H1 (cell line): ENCODE results near the gene SPTB. TPM values are rescaled to one million over a fixed set of nuclear protein-coding genes. Genes with fewer than 3 reads are reported as not detected.

Experiments used
- CTCF ChIA-PET: fragments of 300-600 bp; sonication (Branson Sonifier 250); formaldehyde crosslinking; loops from one replicate; lab custom pipeline; 2021; ENCODE audit not compliant: partially characterized antibody; lab: Charles Lee
- POLR2A ChIA-PET: fragments of 300-600 bp; sonication (Branson Sonifier 250); formaldehyde crosslinking; loops from one replicate; lab custom pipeline; 2021; ENCODE audit warnings: inconsistent platforms; ENCODE audit not compliant: partially characterized antibody; lab: Charles Lee
- DNase-seq, 2 experiments: peaks; one replicate each; pipeline versions ENCODE4 v3.0.0 to v3.0.0-alpha.2; 2010 to 2022; ENCODE audit warnings: low spot score in 2 of 2, low read depth in 1 of 2, mixed read lengths in 1 of 2
- FAIRE-seq: peaks from 2 replicates; lab custom pipeline; 2011; peaks lifted over from hg19 to GRCh38; lab: Jason Lieb, UNC
- H2AFZ ChIP-seq: 2 replicates; pipeline ENCODE4 v1.8.1; 2012; ENCODE audit warnings: low read length, inconsistent platforms
- H2AK5ac ChIP-seq: 2 replicates; pipeline ENCODE4 v1.6.1; 2013; ENCODE audit warnings: low read depth, low read length
- H2BK120ac ChIP-seq: replicated peaks from 2 replicates; pipeline ENCODE3; 2013; ENCODE audit warnings: low read depth, low read length, inconsistent platforms
- H2BK12ac ChIP-seq: 2 replicates; pipeline ENCODE4 v1.6.1; 2013; ENCODE audit warnings: low read depth, low read length
- H2BK15ac ChIP-seq: 2 replicates; pipeline ENCODE4 v1.6.1; 2013; ENCODE audit warnings: low read length
- H2BK20ac ChIP-seq: 2 replicates; pipeline ENCODE4 v1.6.1; 2013; ENCODE audit warnings: low read length
- H2BK5ac ChIP-seq: 2 replicates; pipeline ENCODE4 v1.6.1; 2013; ENCODE audit warnings: low read depth, low read length
- H3K14ac ChIP-seq: 2 replicates; pipeline ENCODE4 v1.6.1; 2013; ENCODE audit warnings: inconsistent platforms; ENCODE audit not compliant: insufficient read length
- H3K18ac ChIP-seq: 2 replicates; pipeline ENCODE4 v1.6.1; 2013; ENCODE audit warnings: low read length; ENCODE audit errors: extremely low read depth
- H3K23ac ChIP-seq: 2 replicates; pipeline ENCODE4 v1.6.1; 2013; ENCODE audit warnings: inconsistent platforms; ENCODE audit not compliant: insufficient read length
- H3K23me2 ChIP-seq: 2 replicates; pipeline ENCODE4 v1.6.1; 2013; ENCODE audit warnings: low read depth, low read length
- H3K27ac ChIP-seq: 2 replicates; pipeline ENCODE4 v1.6.1; 2011; ENCODE audit warnings: low read depth, low read length, inconsistent platforms
- H3K27me3 ChIP-seq, 4 experiments: replicated peaks in 1 of 4; 1 replicate in 1 of 4; 2 replicates in 3 of 4; pipeline versions ENCODE4 v1.6.1 to v1.8.1; 2011 to 2013; ENCODE audit warnings: low read length in 3 of 4, mild to moderate bottlenecking in 3 of 4, inconsistent platforms in 2 of 4, mixed read lengths in 2 of 4, moderate library complexity in 1 of 4; ENCODE audit not compliant: control insufficient read depth in 3 of 4, insufficient read depth in 3 of 4; ENCODE audit errors: extremely low read depth in 1 of 4
- H3K36me3 ChIP-seq, 4 experiments: 2 replicates each; pipeline versions ENCODE4 v1.6.1 to v1.8.1; 2011 to 2013; ENCODE audit warnings: mild to moderate bottlenecking in 4 of 4, low read length in 3 of 4, moderate library complexity in 2 of 4, control low read depth in 1 of 4, inconsistent platforms in 1 of 4; ENCODE audit not compliant: insufficient read depth in 4 of 4, control insufficient read depth in 2 of 4
- H3K4ac ChIP-seq: replicated peaks from 2 replicates; pipeline ENCODE3; 2013; ENCODE audit warnings: low read length, low read depth, mixed read lengths, inconsistent platforms; ENCODE audit not compliant: insufficient read length
- H3K4me1 ChIP-seq, 4 experiments: replicated peaks in 1 of 4; 1 replicate in 1 of 4; 2 replicates in 3 of 4; pipeline versions ENCODE4 v1.6.1 to v1.8.1; 2011 to 2013; ENCODE audit warnings: low read length in 3 of 4, inconsistent platforms in 2 of 4, mixed read lengths in 1 of 4; ENCODE audit not compliant: insufficient read depth in 4 of 4, control insufficient read depth in 3 of 4
- H3K4me2 ChIP-seq, 2 experiments: 2 replicates each; pipeline versions ENCODE4 v1.6.1 to v1.8.1; 2011 to 2013; ENCODE audit warnings: low read depth in 2 of 2, low read length in 2 of 2, control low read depth in 1 of 2, inconsistent platforms in 1 of 2, mild to moderate bottlenecking in 1 of 2; ENCODE audit not compliant: insufficient read depth in 1 of 2
- H3K4me3 ChIP-seq, 4 experiments: fragments of 200-600, 300-600 bp in 1 of 4; sonication (generic), shearing (Covaris generic), sonication (Bioruptor Twin) in 1 of 4; 2 replicates each; pipeline versions ENCODE4 v1.5.1 to v1.8.1; 2011 to 2016; ENCODE audit warnings: low read length in 4 of 4, low read depth in 3 of 4, control low read depth in 2 of 4, inconsistent platforms in 2 of 4, mild to moderate bottlenecking in 2 of 4, mixed read lengths in 1 of 4, moderate library complexity in 1 of 4; ENCODE audit not compliant: insufficient read depth in 2 of 4; ENCODE audit errors: extremely low read depth in 1 of 4
- H3K56ac ChIP-seq: replicated peaks from 2 replicates; pipeline ENCODE3; 2013; ENCODE audit warnings: low read depth, mild to moderate bottlenecking, mixed read lengths, low read length, inconsistent platforms; ENCODE audit not compliant: insufficient read length
- H3K79me1 ChIP-seq: 2 replicates; pipeline ENCODE4 v1.6.1; 2013; ENCODE audit warnings: low read depth, low read length, control low read depth
- H3K79me2 ChIP-seq, 2 experiments: 2 replicates each; pipeline versions ENCODE4 v1.6.1 to v1.8.1; 2012 to 2013; ENCODE audit warnings: low read length in 2 of 2, mild to moderate bottlenecking in 2 of 2, inconsistent platforms in 1 of 2; ENCODE audit not compliant: insufficient read depth in 2 of 2, control insufficient read depth in 1 of 2
- H3K9ac ChIP-seq, 4 experiments: replicated peaks in 1 of 4; 1 replicate in 1 of 4; 2 replicates in 3 of 4; pipeline versions ENCODE4 v1.6.1 to v1.8.1; 2011 to 2013; ENCODE audit warnings: low read depth in 3 of 4, low read length in 3 of 4, control low read depth in 2 of 4, mild to moderate bottlenecking in 2 of 4, moderate library complexity in 2 of 4, inconsistent platforms in 1 of 4; ENCODE audit errors: extremely low read depth in 1 of 4
- H3K9me3 ChIP-seq, 2 experiments: 2 replicates each; pipeline versions ENCODE4 v1.6.1 to v1.8.1; 2012 to 2013; ENCODE audit warnings: mild to moderate bottlenecking in 2 of 2, moderate library complexity in 2 of 2, control low read depth in 1 of 2, inconsistent platforms in 1 of 2, low read depth in 1 of 2, low read length in 1 of 2, mixed read lengths in 1 of 2; ENCODE audit not compliant: insufficient read depth in 2 of 2
- H4K20me1 ChIP-seq, 2 experiments: replicated peaks in 1 of 2; 2 replicates each; pipeline versions ENCODE3 to v1.8.1; 2011 to 2013; ENCODE audit warnings: inconsistent platforms in 2 of 2, low read length in 2 of 2, mild to moderate bottlenecking in 1 of 2; ENCODE audit not compliant: insufficient read depth in 2 of 2, control insufficient read depth in 1 of 2
- H4K5ac ChIP-seq: 2 replicates; pipeline ENCODE4 v1.6.1; 2013; ENCODE audit warnings: low read length, low read depth, mixed read lengths, inconsistent platforms; ENCODE audit not compliant: insufficient read length
- H4K8ac ChIP-seq: 2 replicates; pipeline ENCODE4 v1.8.0; 2013; ENCODE audit warnings: mild to moderate bottlenecking, moderate library complexity, low read length, inconsistent platforms; ENCODE audit not compliant: insufficient read depth; ENCODE audit errors: extremely low read depth
- H4K91ac ChIP-seq: replicated peaks from 2 replicates; pipeline ENCODE3; 2013; ENCODE audit warnings: low read length, mixed read lengths, inconsistent platforms; ENCODE audit not compliant: insufficient read length
- ASH2L ChIP-seq: fragments of 200-600, 300-600 bp; sonication (generic); IDR thresholded peaks from one replicate; pipeline ENCODE4 v1.7.1; 2017; ENCODE audit warnings: low read length
- CTBP2 ChIP-seq: IDR thresholded peaks from 2 replicates; pipeline ENCODE4 v1.7.0; 2011; ENCODE audit warnings: borderline replicate concordance, mild to moderate bottlenecking, moderate library complexity, mixed read lengths, low read length; ENCODE audit not compliant: insufficient read depth, insufficient read length
- EGR1 ChIP-seq: IDR thresholded peaks from 2 replicates; pipeline ENCODE4 v1.6.1; 2011; ENCODE audit warnings: low read depth, low read length, borderline replicate concordance
- NRF1 ChIP-seq: IDR thresholded peaks from 2 replicates; pipeline ENCODE4 v1.6.1; 2011; ENCODE audit warnings: mild to moderate bottlenecking, low read depth, low read length, improper control_type of control experiment
- TCF12 ChIP-seq: IDR thresholded peaks from 2 replicates; pipeline ENCODE4 v1.6.1; 2011; ENCODE audit warnings: low read depth, mild to moderate bottlenecking, low read length
- WGBS, 2 experiments: shearing (Covaris generic) in 1 of 2; methylation state at CpG; one replicate each; pipeline versions ENCODE4 v1.1.6 to v1.1.7; 2013 to 2015; ENCODE audit warnings: low lambda C conversion rate in 2 of 2, mixed read lengths in 2 of 2, inconsistent platforms in 1 of 2, low coverage in 1 of 2, missing lambda C conversion rate in 1 of 2; ENCODE audit not compliant: insufficient replicate concordance in 2 of 2, insufficient coverage in 1 of 2, insufficient read length in 1 of 2; ENCODE audit errors: extremely low coverage in 1 of 2, missing lambda C conversion rate in 1 of 2; 5-methylcytosine and 5-hydroxymethylcytosine counted together
- polyA plus RNA-seq, 7 experiments: library from polyadenylated mRNA; depleted of rRNA in 3 of 7; stranded (reverse) in 5 of 7; unstranded in 2 of 7; fragments of >200 nt in 5 of 7; fragments of 200-250 nt in 2 of 7; gene quantifications; 1 replicate in 5 of 7; 2 replicates in 1 of 7; 4 replicates in 1 of 7; pipeline versions ENCODE4 v1.2.1 to v1.2.3, GENCODE V29; 2011 to 2013; ENCODE audit warnings: missing spikeins in 2 of 7, mixed read lengths in 2 of 7
- total RNA-seq: library from RNA; stranded (reverse); fragmentation: NEBNext Ultra II Directional; extraction: Animal tissue kit (Norgen Biotek cat#: 25700); gene quantifications from 2 replicates; pipeline ENCODE4 v1.2.1, GENCODE V29; 2021

Gene SPTB
- total and polyA plus RNA-seq, 2 of the 8 experiments (the other 6 are each of a cell fraction or from before 2014, with no cell fraction given) = 0.30 to 2.4 TPM

GRCh38 chr14:64871344-64871743 lies 8.4 kb downstream of the SPTB start:
- no peak for TF ChIP-seq ASH2L
- no peak for TF ChIP-seq TCF12
- no peak for TF ChIP-seq NRF1
- TF ChIP-seq CTBP2 = no peak
- TF ChIP-seq EGR1 = no peak
- Histone ChIP-seq H3K18ac (no peak overlapping the region), H3K36me3 (no peaks in the 10 kb centered on the region), H2AFZ (no peak overlapping the region), H3K27ac (no peak overlapping the region), H2BK120ac (no peak overlapping the region), H3K4ac (no peak overlapping the region), H4K20me1 (no peaks in the 10 kb centered on the region), H2AK5ac (no peak overlapping the region), H3K23me2 (no peaks in the 10 kb centered on the region), H2BK15ac (no peak overlapping the region), H3K14ac (no peak overlapping the region), H2BK20ac (no peak overlapping the region), H3K56ac (no peak overlapping the region), H2BK5ac (no peak overlapping the region), H3K4me2 (no peak overlapping the region), H3K9me3 (no peaks in the 10 kb centered on the region), H3K4me1 (peaks cover 0 to under 1% (median under 1%) of the 10 kb centered on the region in 4 experiments; a peak in 2 of 7 replicates), H3K79me2 (no peaks in the 10 kb centered on the region), H3K4me3 (no peak overlapping the region), H3K23ac (no peak overlapping the region), H4K91ac (no peak overlapping the region), H4K5ac (no peak overlapping the region), H3K9ac (no peak overlapping the region), H3K79me1 (no peaks in the 10 kb centered on the region), H2BK12ac (no peak overlapping the region), H4K8ac (no peak overlapping the region), H3K27me3 (no peaks in the 10 kb centered on the region; a peak in 2 of 7 replicates)
- POLR2A ChIA-PET = no interaction called here
- DNase-seq (no peak), FAIRE-seq (no peak)
- CTCF ChIA-PET = no interaction called here
- WGBS, 2 experiments = 80% methylated on average over 2 of the region's 2 CpGs; no CpG with 5 or more reads in 1 of the 2 experiments
